Measurements from ENCODE around the gene HMGB4.

The HMGB4 gene

GRCh38 chr1:33903210-33903589 lies 39.3 kb downstream of the HMGB4 start:
- Histone ChIP-seq H3K9me3 (ENCODE audit: control insufficient read depth, low read length) (no peaks in the 10 kb centered on the region), H3K4me3 (ENCODE audit: low read length) (no peak overlapping the region), H3K4me1 (ENCODE audit: control insufficient read depth, insufficient read depth, low read length) (no peaks in the 10 kb centered on the region), H3K36me3 (ENCODE audit: control insufficient read depth, insufficient read depth, low read length) (no peaks in the 10 kb centered on the region), H3K27me3 (ENCODE audit: control insufficient read depth, insufficient read depth, low read length) (no peaks in the 10 kb centered on the region), H3K9ac (ENCODE audit: low read length) (no peak overlapping the region)

GRCh38 chr1:33905241-33905640 lies 41.4 kb downstream of the HMGB4 start:
- Histone ChIP-seq H3K4me1 (ENCODE audit: control insufficient read depth, insufficient read depth, low read length) (no peaks in the 10 kb centered on the region), H3K9me3 (ENCODE audit: control insufficient read depth, low read length) (no peaks in the 10 kb centered on the region), H3K36me3 (ENCODE audit: control insufficient read depth, insufficient read depth, low read length) (no peaks in the 10 kb centered on the region), H3K4me3 (ENCODE audit: low read length) (no peak overlapping the region), H3K9ac (ENCODE audit: low read length) (no peak overlapping the region), H3K27me3 (ENCODE audit: control insufficient read depth, insufficient read depth, low read length) (no peaks in the 10 kb centered on the region)

DNA sequence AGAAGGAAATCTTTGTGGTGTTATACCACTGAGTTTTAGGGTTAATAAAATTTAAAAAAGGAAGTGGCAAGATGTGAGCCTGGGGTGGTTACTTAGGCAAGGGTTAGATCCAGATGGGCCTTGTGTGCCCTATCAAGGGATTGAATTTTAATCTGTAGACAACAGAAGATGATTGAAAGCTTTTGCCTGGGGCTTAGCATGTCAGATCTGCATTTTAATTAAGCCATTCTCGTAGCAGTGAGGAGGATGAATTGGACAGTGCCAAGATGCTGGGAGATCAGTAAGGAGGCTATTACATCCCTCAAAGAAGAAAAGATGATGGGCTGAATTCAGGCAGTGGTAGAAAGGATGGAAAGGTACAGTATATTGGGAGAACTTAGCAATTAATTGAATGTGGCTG lies 42.3 kb downstream of the HMGB4 start:
- H3K27me3 ChIP-seq (ENCODE audit: control insufficient read depth, insufficient read depth, low read length): no peaks in the 10 kb centered on the region
- no peak overlapping the region for H3K9ac ChIP-seq (ENCODE audit: low read length)
- H3K9me3 ChIP-seq (ENCODE audit: control insufficient read depth, low read length): no peaks in the 10 kb centered on the region
- no peaks in the 10 kb centered on the region for H3K4me1 ChIP-seq (ENCODE audit: control insufficient read depth, insufficient read depth, low read length)
- H3K36me3 ChIP-seq (ENCODE audit: control insufficient read depth, insufficient read depth, low read length): no peaks in the 10 kb centered on the region
- no peak overlapping the region for H3K4me3 ChIP-seq (ENCODE audit: low read length)

- Histone ChIP-seq H3K27me3 (ENCODE audit: control insufficient read depth, insufficient read depth, low read length) (no peaks in the 10 kb centered on the region), H3K4me1 (ENCODE audit: control insufficient read depth, insufficient read depth, low read length) (no peaks in the 10 kb centered on the region), H3K36me3 (ENCODE audit: control insufficient read depth, insufficient read depth, low read length) (no peaks in the 10 kb centered on the region), H3K4me3 (ENCODE audit: low read length) (no peak overlapping the region), H3K9ac (ENCODE audit: low read length) (no peak overlapping the region), H3K9me3 (ENCODE audit: control insufficient read depth, low read length) (no peaks in the 10 kb centered on the region)
Measured at GRCh38 chr1:33908324-33908956, 44.6 kb downstream of the HMGB4 start.
